Inflammatory macrophage treated with lipopolysaccharide for 1 hour (primary cell): ENCODE results near the gene C18orf32.
"Not testable (repeated sequence)": the region's sequence is repeated elsewhere in the genome, so short reads cannot be mapped to it uniquely, and the experiment has no call there.

Experiments
- DNase-seq, 2 donors: peaks; one replicate each; pipeline ENCODE4 v3.0.0-alpha.2; 2020 to 2022

The C18orf32 gene

DNA sequence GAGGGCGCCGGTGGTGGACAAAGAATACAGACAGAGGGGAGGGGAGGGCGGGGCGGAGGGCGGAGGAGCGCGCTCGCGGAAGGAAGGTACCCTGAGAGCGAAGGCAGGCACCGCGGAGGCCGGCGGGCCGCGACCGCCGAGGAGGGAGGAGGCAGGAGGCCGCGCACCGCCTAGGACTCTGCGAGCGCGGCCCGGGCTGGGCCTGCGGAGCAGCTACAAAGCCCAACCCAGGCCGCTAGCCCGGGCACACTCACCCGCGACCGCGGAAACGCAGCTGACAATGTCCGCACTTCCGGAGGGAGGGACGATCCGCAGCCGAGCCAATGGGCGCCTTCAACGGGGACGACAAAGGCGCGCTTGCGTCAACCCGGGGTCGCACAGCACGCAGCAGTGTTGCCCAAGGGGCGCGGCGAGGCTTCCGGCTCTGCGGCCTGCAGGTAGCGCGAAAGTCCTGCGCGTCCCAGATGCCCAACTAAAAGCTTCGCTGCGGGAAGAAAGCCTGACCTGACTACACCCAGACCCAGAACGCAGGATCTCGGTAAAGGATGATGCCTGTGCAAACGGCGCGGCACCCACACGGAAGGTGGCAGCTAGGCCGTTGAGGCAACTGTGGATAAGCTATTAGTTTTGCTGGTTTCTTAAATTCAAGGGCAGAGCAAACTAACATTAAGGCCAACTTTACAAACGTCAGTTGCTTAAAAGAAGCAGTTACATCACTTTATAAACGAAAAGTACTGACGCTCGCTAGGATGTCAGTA lies at the start of gene C18orf32:
Gene C18orf32, minus strand, starts transcription at position 282 of the 758 bp plus-strand sequence. CDS start 3,486 bp downstream, outside the sequence.
- DNase-seq: peak; percentile 88 to 90

- no peak for DNase-seq
These were observed 48.0 kb upstream of the C18orf32 start for GRCh38 chr18:49534846-49535601.

DNA sequence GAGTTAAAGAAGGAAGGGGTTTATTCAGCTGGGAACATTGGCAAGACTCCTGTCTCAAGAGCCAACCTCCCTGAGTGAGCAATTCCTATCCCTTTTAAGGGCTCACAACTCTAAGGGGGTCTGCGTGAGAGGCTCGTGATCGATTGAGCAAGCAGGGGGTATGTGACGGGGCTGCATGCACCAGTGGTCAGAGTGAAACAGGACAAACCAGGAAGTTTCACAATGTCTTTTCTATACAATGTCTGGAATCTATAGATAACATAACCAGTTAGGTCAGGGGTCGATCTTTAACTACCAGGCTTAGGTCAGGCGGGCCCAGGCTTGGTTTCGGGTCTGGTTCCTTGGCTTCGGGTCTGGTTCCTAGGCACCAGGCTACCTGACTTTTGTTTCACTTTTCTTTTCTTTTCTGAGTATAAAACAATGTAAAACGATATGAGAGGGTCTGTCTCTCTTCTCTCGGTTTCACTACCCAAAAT lies 44.7 kb upstream of the C18orf32 start:
- peak in 1 of 2 donors; percentile 6 for DNase-seq

DNA sequence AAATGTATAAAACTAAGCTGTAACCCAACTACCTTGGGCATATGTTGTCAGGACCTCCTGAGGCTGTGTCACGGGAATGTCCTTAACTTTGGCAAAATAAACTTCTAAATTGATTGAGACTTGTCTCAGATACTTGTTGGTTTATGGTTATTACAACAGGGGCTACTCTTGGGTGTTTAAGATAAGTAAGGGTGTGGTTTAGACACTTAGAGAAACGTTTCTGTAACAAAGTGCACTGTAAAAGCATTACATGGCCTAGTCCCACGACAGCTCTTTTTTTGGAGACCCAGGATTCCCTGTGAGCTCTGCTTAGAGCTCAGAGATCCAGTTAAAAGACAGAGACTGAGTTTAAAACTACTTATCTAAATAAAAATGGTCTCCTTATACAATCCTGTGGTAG lies 42.6 kb upstream of the C18orf32 start:
- no peak for DNase-seq

DNA sequence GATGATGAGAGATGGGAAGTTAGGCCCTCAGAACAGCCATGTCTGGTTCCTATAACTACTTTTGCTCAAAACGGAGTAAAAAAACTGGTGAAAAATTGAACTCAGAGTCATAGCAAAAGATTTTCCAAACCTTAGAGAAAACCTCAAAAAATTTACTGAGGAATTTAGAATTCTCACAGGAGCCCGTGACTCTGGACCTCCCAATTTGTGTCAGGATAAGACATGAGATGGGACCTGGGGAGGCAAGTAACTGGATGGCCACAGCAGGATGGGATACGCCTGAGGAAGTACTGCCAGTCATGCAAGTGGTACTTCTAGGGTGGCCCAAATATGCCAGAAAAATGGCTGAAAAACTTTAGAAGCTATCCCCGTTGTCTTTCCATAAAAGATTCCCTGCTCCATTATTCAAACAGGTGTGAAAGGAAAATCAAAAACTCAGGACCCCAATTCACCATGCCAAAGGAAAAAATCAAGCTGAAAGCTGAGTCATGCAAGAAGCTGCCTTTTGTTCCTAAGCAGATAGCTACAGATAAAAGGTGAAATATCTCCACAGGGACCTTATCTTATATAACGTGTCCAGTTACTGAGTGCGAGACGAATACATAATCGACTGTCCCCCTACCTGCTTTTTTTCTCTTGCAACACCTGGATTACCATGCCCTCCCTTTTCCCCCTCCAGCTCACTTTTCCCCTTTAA lies 40.7 kb upstream of the C18orf32 start:
- no peak for DNase-seq

GRCh38 chr18:49525981-49526380 lies 38.9 kb upstream of the C18orf32 start:
- no peak for DNase-seq

DNA sequence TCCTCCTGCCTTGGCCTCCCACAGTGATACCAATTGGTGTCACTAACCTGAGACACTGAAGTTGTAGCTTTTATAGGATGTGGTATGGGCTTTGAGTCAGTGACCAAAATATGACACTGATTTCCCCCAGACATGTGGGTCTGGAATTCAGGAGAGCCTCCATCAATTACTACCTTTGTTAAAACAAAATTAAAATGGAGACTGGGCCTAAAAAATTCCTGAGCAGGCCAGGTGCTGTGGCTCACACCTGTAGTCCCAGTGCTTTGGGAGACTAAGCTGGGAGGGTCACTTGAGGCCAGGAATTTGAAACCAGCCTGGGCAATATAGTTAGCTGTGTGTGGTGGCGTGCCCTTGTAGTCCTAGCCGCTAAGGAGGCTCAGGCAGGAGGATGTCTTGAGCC lies 37.9 kb upstream of the C18orf32 start:
- DNase-seq: no peak

DNA sequence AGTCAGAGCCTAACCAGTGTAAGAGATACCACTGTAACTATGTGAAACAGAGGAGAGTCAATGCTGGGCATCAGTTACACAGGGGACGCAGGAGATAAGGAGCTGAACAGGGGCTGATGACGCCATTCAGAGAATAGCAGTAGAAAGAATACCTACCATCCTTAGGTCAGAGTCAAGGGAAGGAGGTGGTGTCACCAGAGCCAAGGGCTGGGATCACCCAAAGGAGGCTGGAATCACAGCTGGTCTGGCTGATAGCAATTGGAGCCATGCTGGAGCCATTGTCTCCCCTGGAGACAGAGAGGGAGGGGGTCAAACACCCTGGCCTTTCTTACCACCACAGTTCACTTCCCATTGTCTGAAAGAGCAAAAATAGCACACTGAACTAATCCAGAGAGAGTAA lies 37.3 kb upstream of the C18orf32 start:
- DNase-seq: no peak

DNA sequence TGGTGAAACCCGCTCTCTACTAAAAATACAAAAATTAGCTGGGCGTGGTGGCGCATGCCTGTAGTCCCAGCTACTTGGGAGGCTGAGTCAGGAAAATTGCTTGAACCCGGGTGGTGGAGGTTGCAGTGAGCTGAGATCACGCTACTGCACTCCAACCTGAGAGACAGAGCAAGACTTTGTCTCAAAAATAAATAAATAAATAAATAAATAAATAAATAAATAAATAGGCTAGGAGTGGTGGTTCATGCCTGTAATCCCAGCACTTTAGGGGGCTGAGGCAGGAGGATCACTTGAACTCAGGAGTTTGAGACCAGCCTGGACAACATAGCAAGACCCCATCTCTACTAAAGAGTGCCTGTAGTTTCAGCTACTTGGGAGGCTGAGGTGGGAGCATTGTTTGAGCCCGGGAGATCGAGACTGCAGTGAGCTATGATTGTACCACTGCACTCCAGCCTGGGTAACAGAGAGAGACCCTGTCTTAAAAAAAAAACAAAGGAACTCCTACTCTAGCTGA lies 36.6 kb upstream of the C18orf32 start:
- DNase-seq: not testable (repeated sequence)

DNA sequence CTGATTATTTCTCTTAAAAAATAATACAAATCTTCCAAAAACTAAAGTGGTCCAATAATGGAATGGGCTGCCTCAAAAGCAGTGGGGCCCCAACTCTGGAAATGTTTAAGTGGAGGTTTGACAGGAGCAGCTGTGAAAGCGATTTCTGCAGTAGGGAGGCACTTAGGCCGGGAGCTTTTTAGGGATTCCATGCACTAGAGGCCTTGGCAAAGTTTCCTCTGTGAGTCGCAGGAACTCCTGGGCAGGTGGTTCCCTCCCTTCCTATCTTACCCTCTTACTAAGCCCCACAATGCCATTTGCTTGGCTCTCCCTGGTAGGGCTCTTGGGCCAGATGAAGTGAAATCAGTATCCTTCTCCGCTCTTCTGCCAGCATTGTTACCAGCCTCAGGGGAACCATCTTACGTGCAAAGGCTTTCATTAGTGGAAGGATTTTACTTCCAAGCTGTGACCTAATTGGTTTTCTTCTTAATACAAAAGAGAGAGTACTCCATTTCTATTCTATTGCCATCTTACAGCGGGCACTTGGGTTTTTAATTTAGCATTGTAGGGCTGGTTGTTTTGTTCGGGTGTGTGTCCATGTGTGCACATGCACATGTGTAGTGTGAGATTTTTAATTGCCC lies 34.3 kb upstream of the C18orf32 start:
- DNase-seq: no peak

GRCh38 chr18:49520661-49521145 lies 33.7 kb upstream of the C18orf32 start:
- DNase-seq: no peak

DNA sequence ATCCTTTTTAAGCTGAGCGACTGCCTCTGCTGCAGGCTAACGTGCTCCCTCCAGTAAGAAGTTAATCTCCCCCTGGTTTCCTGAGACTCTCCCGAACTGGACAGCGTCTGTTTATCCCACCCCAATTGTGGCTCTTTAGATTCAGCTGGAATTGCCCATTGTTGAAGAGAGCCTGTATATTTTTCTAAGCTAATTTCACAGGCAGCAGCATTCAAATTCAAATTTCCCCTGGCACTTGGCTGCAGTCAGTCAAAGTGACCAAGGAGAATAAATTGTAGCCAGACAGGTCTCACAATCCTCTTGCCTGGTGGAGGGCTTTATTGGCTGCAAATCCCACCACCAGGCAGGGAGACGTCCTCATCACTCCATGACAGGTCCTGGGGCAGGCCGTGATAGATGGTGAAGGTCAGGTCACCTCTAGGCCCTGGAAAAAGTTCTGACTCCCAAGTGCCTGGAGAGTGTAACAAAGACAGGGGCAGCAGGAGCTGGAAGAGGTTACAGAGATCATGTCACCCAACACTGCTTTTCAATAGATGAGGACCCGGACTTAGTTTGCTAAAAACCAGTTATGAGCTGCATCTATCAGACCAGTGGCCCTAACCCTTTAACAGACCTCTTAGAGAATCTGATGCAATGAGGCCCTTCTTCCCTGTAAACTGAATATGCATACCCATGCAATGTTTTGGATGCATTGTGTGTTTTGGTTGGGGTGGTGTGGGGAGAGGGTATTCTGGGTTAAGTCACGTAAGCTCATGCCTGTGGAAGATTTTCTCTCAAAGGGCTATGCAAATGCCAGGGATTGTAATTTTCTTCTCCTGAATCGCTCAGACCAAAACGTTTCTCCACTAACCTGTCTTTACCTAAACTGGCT lies 32.3 kb upstream of the C18orf32 start:
- no peak for DNase-seq

GRCh38 chr18:49517483-49517882 lies 30.4 kb upstream of the C18orf32 start:
- no peak for DNase-seq

- no peak for DNase-seq
These were observed 28.5 kb upstream of the C18orf32 start for GRCh38 chr18:49515516-49515915.

DNA sequence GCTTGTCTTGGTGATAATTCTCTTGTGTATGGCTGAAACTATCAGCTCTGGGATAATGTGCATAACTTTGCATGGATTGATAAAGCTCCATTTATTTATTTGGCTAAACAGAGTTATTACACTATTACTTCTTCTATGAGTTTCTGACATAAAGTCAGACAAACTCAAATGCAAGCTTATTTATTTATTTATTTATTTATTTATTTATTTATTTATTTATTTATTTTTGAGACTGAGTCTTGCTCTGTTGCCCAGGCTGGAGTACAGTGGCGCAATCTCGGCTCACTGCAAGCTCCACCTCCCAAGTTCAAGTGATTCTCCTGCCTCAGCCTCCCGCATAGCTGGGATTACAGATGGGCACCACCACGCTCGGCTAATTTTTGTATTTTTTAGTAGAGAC lies 28.0 kb upstream of the C18orf32 start:
- DNase-seq: not testable (repeated sequence)

DNA sequence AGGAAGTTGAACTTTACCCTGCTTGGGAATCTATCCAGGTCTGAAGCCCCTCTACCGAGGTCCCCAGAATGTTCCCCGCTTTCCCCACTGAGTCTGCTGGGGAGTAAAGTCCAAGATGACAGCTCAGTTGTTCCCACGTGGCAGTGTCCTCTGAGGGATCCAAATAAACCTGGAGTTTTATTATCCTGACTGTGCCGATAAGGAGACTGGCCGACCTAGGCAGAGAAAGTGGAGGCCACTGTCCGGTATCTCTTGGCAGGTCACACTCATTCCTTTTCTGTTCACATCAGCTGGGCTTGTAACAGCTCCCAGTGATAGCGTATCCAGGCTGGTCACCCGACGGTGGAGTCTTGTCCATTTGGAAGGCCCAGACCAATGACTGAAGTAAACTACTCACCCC lies 27.5 kb upstream of the C18orf32 start:
- DNase-seq: no peak

GRCh38 chr18:49512876-49513275 lies 25.8 kb upstream of the C18orf32 start:
- DNase-seq: not testable (repeated sequence)

GRCh38 chr18:49510393-49511115 lies 23.5 kb upstream of the C18orf32 start:
- peak; percentile 13 to 67 for DNase-seq

- DNase-seq: not testable (repeated sequence)
These were observed 19.4 kb upstream of the C18orf32 start for GRCh38 chr18:49506438-49506837.

GRCh38 chr18:49503931-49504330 lies 16.9 kb upstream of the C18orf32 start:
- DNase-seq: no peak
